Peyer's patch (tissue), 4 donors: ENCODE data around the gene DAPK1. TPM values are rescaled to one million over a fixed set of nuclear protein-coding genes. Genes with fewer than 3 reads are reported as not detected.

Source experiments
- DNase-seq, 3 donors: peaks; one replicate each; pipeline ENCODE4 v3.0.0-alpha.2; 2017 to 2019
- H3K27ac ChIP-seq, 4 donors: fragments of 200-600 bp; sonication (generic); one replicate each; pipeline ENCODE4 v1.5.1; 2016 to 2019
- H3K27me3 ChIP-seq, 2 donors: fragments of 200-600 bp; sonication (generic); one replicate each; pipeline ENCODE4 v1.5.1; 2019
- H3K36me3 ChIP-seq, 3 donors: fragments of 200-600 bp; sonication (generic); one replicate each; pipeline ENCODE4 v1.5.1; 2016 to 2019
- H3K4me1 ChIP-seq, 4 donors: fragments of 200-600 bp; sonication (generic); one replicate each; pipeline ENCODE4 v1.5.1; 2016 to 2019
- H3K4me3 ChIP-seq, 4 donors: fragments of 200-600 bp; sonication (generic); 1 replicate in 3 of 4; 2 replicates in 1 of 4; pipeline ENCODE4 v1.5.1; 2016 to 2019; ENCODE audit warnings: mild to moderate bottlenecking in 1 of 4
- H3K9me3 ChIP-seq, 4 donors: fragments of 200-600 bp; sonication (generic); one replicate each; pipeline ENCODE4 v1.5.1; 2016 to 2019; ENCODE audit warnings: mild to moderate bottlenecking in 1 of 4
- CTCF ChIP-seq, 6 experiments: fragments of 450-650 bp in 4 of 6; fragments of 200-600 bp in 2 of 6; sonication (generic) in 1 of 6; IDR thresholded peaks; one replicate each; pipeline ENCODE4 v1.5.1; 2017 to 2019; ENCODE audit warnings: antibody characterized with exemption in 6 of 6, mild to moderate bottlenecking in 3 of 6, moderate library complexity in 1 of 6
- POLR2A ChIP-seq, 2 donors: fragments of 450-650 bp; IDR thresholded peaks; one replicate each; pipeline ENCODE4 v1.5.1; 2017; ENCODE audit warnings: antibody characterized with exemption in 2 of 2, mild to moderate bottlenecking in 2 of 2, moderate library complexity in 2 of 2
- total RNA-seq, 4 donors: library from RNA; depleted of rRNA; stranded (reverse); fragments of >200 nt; gene quantifications; one replicate each; pipeline ENCODE4 v1.1.0, GENCODE V29; 2016

DAPK1 gene
- total RNA-seq, 4 donors from 2014 or later: 45.4 to 96.4 (median 77.2) TPM

- Histone ChIP-seq H3K36me3 (peaks cover 0 to 25% (median 0%) of the 10 kb centered on the region in 3 donors), H3K4me1 (peaks cover 0 to 5% (median 0%) of the 10 kb centered on the region in 4 donors), H3K9me3 (no peaks in the 10 kb centered on the region), H3K27ac (no peak overlapping the region), H3K27me3 (no peaks in the 10 kb centered on the region), H3K4me3 (no peak overlapping the region)
- no peak for DNase-seq
- TF ChIP-seq CTCF (IDR thresholded peaks at IDR 0.05) (no peak), POLR2A (IDR thresholded peaks at IDR 0.05) (no peak)
These were observed 145.5 kb downstream of the DAPK1 start for GRCh38 chr9:87643107-87643650.

- DNase-seq: no peak
- TF ChIP-seq POLR2A (IDR thresholded peaks at IDR 0.05) (no peak), CTCF (IDR thresholded peaks at IDR 0.05) (no peak)
- no peak overlapping the region for H3K4me3 ChIP-seq
- H3K9me3 ChIP-seq: no peaks in the 10 kb centered on the region
- no peaks in the 10 kb centered on the region for H3K27me3 ChIP-seq
- H3K4me1 ChIP-seq: peaks cover 0 to 5% (median 0%) of the 10 kb centered on the region in 4 donors
- H3K27ac ChIP-seq: no peak overlapping the region
- H3K36me3 ChIP-seq: peaks cover 0 to 29% (median 0%) of the 10 kb centered on the region in 3 donors
These were observed 146.3 kb downstream of the DAPK1 start for GRCh38 chr9:87643778-87644570.

GRCh38 chr9:87644659-87645058, 147.0 kb downstream of the DAPK1 start:
- no peak for DNase-seq
- H3K4me3 ChIP-seq: no peak overlapping the region
- peaks cover 0 to 5% (median 0%) of the 10 kb centered on the region in 4 donors for H3K4me1 ChIP-seq
- H3K27ac ChIP-seq: no peak overlapping the region
- no peaks in the 10 kb centered on the region for H3K9me3 ChIP-seq
- TF ChIP-seq POLR2A (IDR thresholded peaks at IDR 0.05): no peak
- TF ChIP-seq CTCF (IDR thresholded peaks at IDR 0.05): no peak
- H3K36me3 ChIP-seq: peaks cover 0 to 31% (median 0%) of the 10 kb centered on the region in 3 donors
- no peaks in the 10 kb centered on the region for H3K27me3 ChIP-seq

GRCh38 chr9:87646546-87646945, 148.9 kb downstream of the DAPK1 start:
- peaks cover 0 to 21% (median 0%) of the 10 kb centered on the region in 3 donors for H3K36me3 ChIP-seq
- H3K27me3 ChIP-seq: no peaks in the 10 kb centered on the region
- TF ChIP-seq POLR2A (IDR thresholded peaks at IDR 0.05) (no peak), CTCF (IDR thresholded peaks at IDR 0.05) (no peak)
- no peaks in the 10 kb centered on the region for H3K9me3 ChIP-seq
- peaks cover 0 to 5% (median 0%) of the 10 kb centered on the region in 4 donors for H3K4me1 ChIP-seq
- no peak for DNase-seq
- no peak overlapping the region for H3K27ac ChIP-seq
- no peak overlapping the region for H3K4me3 ChIP-seq

GRCh38 chr9:87647114-87647513, 149.4 kb downstream of the DAPK1 start:
- Histone ChIP-seq H3K27me3 (no peaks in the 10 kb centered on the region), H3K4me3 (no peak overlapping the region), H3K9me3 (no peaks in the 10 kb centered on the region), H3K4me1 (peaks cover 0 to 5% (median 0%) of the 10 kb centered on the region in 4 donors), H3K36me3 (peaks cover 0 to 21% (median 0%) of the 10 kb centered on the region in 3 donors), H3K27ac (no peak overlapping the region)
- TF ChIP-seq CTCF (IDR thresholded peaks at IDR 0.05): no peak
- TF ChIP-seq POLR2A (IDR thresholded peaks at IDR 0.05): no peak
- DNase-seq: no peak
